T-helper 17 cell (primary cell): ENCODE measurements around the gene PNMA8C. TPM values are rescaled to one million over a fixed set of nuclear protein-coding genes. Genes with fewer than 3 reads are reported as not detected.
"Not testable (repeated sequence)": the region's sequence is repeated elsewhere in the genome, so short reads cannot be mapped to it uniquely, and the experiment has no call there.

Experiments
- ATAC-seq: fragments of 150-1000 bp; cut with Tn5 transposase; 2 replicates; pipeline ENCODE4 v1.10.0; 2021; ENCODE audit warnings: mild to moderate bottlenecking, moderate library complexity
- DNase-seq, 3 donors: peaks; one replicate each; pipeline versions ENCODE4 v3.0.0 to v3.0.0-alpha.2; 2020 to 2021
- H3K9me3 ChIP-seq: one replicate; pipeline ENCODE4 v1.7.0; 2013; ENCODE audit warnings: low read length, mild to moderate bottlenecking; ENCODE audit not compliant: control insufficient read depth, poor library complexity, severe bottlenecking
- H3K27ac Mint-ChIP-seq: one replicate; pipeline ENCODE4 v1.8.0; 2022; ENCODE audit warnings: mild to moderate bottlenecking, moderate library complexity, mixed read lengths
- H3K27me3 Mint-ChIP-seq: one replicate; pipeline ENCODE4 v1.8.0; 2022; ENCODE audit warnings: mixed read lengths
- H3K36me3 Mint-ChIP-seq: one replicate; pipeline ENCODE4 v1.8.0; 2022; ENCODE audit warnings: low read depth, mixed read lengths
- H3K4me1 Mint-ChIP-seq: one replicate; pipeline ENCODE4 v1.8.0; 2022; ENCODE audit warnings: mild to moderate bottlenecking, mixed read lengths
- H3K4me3 Mint-ChIP-seq: one replicate; pipeline ENCODE4 v1.8.0; 2022; ENCODE audit warnings: mild to moderate bottlenecking, moderate library complexity, mixed read lengths
- total RNA-seq, 4 donors: library from RNA in 2 of 4; stranded (reverse) in 2 of 4; gene quantifications; one replicate each; pipeline ENCODE4 v1.2.3 and lab custom pipeline; 2022 to 2026

Gene PNMA8C
- total RNA-seq, 2 donors from 2014 or later, result 0.10 to 0.12 TPM

DNA sequence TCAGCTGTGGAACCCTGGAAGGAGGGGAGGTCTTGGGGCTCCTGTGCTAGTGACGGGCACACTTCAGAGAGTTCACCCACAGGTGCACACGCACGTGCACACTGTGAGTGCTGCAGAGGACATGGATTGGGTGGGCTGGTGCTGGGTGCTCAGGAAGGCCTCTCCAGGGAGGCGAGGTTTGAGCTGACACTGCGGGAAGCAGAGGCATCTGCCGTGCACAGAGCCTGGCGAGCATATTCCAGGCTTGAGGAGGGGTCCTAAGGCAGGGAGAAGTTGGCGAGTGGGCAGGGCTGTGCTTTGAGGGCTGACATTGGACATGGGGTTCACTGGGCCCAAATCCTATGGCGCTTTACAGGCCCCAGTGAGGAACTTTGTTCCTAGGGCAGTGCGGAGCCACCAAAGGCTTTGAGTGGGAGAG is 41.0 kb downstream of the PNMA8C start:
- no peak overlapping the region for H3K27ac Mint-ChIP-seq

DNA sequence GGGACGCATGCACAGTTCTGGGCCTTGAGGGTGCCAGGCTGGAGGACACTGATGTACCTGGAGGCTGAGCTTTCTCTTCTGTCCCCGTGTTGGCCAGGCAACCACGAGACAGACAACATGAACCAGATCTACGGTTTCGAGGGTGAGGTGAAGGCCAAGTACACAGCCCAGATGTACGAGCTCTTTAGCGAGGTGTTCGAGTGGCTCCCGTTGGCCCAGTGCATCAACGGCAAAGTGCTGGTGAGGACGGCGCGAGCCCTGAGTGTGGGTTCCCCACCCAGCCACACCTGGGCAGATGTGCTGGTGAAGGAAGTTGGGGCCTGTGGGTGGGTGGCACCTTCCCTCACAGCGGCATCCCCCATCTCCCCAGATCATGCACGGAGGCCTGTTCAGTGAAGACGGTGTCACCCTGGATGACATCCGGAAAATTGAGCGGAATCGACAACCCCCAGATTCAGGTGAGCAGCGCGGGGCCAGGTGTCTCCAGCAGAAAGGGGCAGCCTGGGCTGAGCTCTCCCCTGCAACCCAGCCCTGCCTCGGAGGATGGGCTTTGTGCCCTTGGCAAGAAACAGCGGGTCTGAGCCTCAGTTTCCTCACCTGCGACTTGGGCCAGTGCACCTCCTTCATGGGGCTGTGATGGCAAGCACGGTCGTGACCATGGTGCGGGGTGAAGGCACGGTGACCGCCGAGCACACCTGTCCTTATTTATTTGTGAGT is 41.6 kb downstream of the PNMA8C start:
- no peaks in the 10 kb centered on the region for H3K9me3 ChIP-seq
- DNase-seq (no peak), ATAC-seq (no peak)
- Mint-ChIP-seq H3K36me3 (peaks cover 19% of the 10 kb centered on the region), H3K27me3 (no peaks in the 10 kb centered on the region), H3K4me3 (peak overlapping the region; percentile 21), H3K4me1 (no peaks in the 10 kb centered on the region), H3K27ac (no peak overlapping the region)

More for the DNA sequence above, 41.0 kb downstream of the PNMA8C start:
- Mint-ChIP-seq H3K36me3 (peaks cover 16% of the 10 kb centered on the region), H3K4me3 (peak overlapping the region; percentile 21), H3K4me1 (peaks cover 3% of the 10 kb centered on the region), H3K27me3 (no peaks in the 10 kb centered on the region)
- no peak for DNase-seq
- H3K9me3 ChIP-seq, result no peaks in the 10 kb centered on the region
- ATAC-seq, result no peak

DNA sequence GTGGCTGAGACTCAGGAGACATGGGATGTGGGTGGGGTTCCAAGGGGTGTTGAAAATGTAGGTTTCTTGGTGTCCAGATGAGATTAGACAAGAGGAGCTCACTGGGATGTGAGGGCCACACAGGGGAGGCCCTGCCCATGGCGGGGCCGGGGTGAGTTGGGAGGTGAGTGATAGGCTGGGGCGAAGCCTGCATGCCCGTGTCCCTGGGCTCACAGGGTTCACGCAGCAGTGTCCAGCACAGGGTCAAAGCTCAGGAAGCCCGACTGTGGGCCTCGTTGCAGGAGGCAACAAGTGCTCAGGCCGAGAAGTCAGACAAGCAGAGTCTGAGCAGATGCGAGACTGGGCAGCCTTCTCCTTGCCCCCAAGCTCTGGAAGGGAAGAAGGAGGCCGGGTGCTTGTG is 42.6 kb downstream of the PNMA8C start:
- peaks cover 20% of the 10 kb centered on the region for H3K36me3 Mint-ChIP-seq
- no peaks in the 10 kb centered on the region for H3K27me3 Mint-ChIP-seq
- H3K4me3 Mint-ChIP-seq, result no peak overlapping the region
- no peaks in the 10 kb centered on the region for H3K9me3 ChIP-seq
- H3K4me1 Mint-ChIP-seq, result no peaks in the 10 kb centered on the region
- H3K27ac Mint-ChIP-seq, result no peak overlapping the region
- ATAC-seq (no peak), DNase-seq (no peak)

DNA sequence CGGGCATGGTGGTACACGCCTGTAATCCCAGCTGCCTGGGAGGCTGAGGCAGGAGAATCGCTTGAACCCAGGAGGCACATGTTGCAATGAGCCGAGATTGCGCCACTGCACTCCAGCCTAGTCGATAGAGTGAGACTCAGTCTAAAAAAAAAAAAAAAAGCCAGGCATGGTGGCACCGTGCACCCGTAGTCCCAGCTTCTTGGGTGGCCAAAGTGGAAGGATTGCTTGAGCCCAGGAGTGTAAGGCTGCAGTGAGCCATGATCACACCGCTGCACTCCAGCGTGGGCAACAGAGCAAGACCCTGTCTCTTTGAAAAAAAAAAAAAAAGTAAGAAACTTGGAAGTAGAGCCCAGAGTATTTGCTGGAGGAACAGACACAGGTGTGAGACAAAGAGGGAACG is 43.1 kb downstream of the PNMA8C start:
- Mint-ChIP-seq H3K4me3 (no peak overlapping the region), H3K36me3 (peaks cover 25% of the 10 kb centered on the region), H3K4me1 (peaks cover 2% of the 10 kb centered on the region), H3K27ac (no peak overlapping the region), H3K27me3 (no peaks in the 10 kb centered on the region)
- DNase-seq (no peak), ATAC-seq (no peak)
- no peaks in the 10 kb centered on the region for H3K9me3 ChIP-seq

DNA sequence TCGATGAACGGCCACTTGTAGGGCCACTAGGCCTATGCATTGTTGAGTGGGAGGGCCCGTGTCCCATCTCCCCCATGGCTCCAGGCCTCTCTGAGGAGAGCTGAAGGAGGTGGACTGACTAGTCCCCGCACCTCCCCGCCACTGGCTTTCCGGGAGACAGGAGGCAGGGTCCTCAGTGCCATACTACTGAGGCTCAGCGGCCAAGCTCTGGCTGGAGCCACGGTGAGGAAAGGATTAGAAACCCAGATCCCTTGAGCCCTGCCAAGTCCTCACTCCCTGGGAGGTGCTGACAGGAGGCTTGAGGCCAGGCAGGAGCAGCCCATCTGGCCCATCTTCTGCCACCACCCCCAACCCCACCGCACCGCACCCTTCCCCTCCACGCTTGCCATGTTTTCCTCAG is 44.3 kb downstream of the PNMA8C start:
- no peak for ATAC-seq
- no peak overlapping the region for H3K27ac Mint-ChIP-seq
- H3K4me3 Mint-ChIP-seq, result no peak overlapping the region

DNA sequence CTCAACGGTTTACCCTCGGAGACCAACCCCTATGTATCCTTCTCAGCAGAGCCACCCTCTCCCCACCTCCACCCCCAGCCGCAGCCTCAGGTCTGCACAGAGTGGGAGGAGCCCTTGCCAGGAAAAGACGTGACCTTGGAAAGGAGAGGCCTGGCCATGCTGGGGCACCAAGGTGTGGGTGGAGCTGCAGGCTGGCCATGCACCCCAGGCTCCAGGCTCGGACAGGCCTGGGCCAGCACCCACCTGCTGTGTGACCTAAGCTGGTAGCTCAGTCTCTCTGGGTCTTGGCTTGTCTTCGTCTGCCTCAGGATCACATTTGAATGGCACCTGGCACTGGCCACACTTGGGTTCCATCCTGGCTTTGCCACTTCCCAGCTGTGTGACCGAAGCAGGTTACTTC is 44.9 kb downstream of the PNMA8C start:
- no peak overlapping the region for H3K4me3 Mint-ChIP-seq
- H3K27me3 Mint-ChIP-seq, result no peaks in the 10 kb centered on the region
- H3K9me3 ChIP-seq, result no peaks in the 10 kb centered on the region
- ATAC-seq, result no peak
- peaks cover 23% of the 10 kb centered on the region for H3K36me3 Mint-ChIP-seq
- H3K4me1 Mint-ChIP-seq, result peaks cover 6% of the 10 kb centered on the region
- H3K27ac Mint-ChIP-seq, result no peak overlapping the region
- DNase-seq, result no peak

More for the DNA sequence above, 44.3 kb downstream of the PNMA8C start:
- no peaks in the 10 kb centered on the region for H3K9me3 ChIP-seq
- peaks cover 25% of the 10 kb centered on the region for H3K36me3 Mint-ChIP-seq
- no peak for DNase-seq
- H3K27me3 Mint-ChIP-seq, result no peaks in the 10 kb centered on the region
- peaks cover 6% of the 10 kb centered on the region for H3K4me1 Mint-ChIP-seq

DNA sequence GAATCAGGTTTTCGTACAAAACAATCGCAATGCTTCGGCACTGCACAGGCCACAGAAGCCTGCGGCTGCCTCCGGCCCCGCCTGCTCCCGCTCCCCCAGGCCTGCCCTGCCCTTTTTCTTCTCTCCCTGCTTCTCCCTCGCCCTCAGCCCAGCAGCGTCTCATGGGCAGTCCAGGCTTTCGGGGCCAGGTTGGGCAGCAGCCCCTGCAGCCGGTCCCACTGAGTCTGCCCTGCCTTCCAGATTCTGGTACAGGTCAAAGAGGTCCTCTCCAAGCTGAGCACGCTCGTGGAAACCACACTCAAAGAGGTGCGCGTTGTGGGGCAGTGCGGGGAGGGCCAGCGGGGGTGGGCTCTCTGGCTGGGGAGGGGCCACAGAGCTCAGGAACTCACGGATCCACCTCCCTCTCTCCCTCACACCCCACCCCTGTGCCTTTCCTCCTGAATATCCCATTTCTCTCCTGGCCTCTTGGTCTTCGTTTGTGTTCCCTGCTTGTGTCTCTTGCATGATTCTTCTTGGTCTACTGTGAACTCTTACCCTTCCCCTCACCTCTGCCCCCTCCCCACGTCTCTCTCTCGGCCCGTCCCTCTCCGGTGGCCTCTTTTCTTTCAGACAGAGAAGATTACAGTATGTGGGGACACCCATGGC is 45.4 kb downstream of the PNMA8C start:
- H3K36me3 Mint-ChIP-seq, result peaks cover 23% of the 10 kb centered on the region
- H3K4me1 Mint-ChIP-seq, result peaks cover 6% of the 10 kb centered on the region
- no peak overlapping the region for H3K27ac Mint-ChIP-seq
- DNase-seq (no peak), ATAC-seq (no peak)
- H3K27me3 Mint-ChIP-seq, result no peaks in the 10 kb centered on the region
- H3K9me3 ChIP-seq, result no peaks in the 10 kb centered on the region
- H3K4me3 Mint-ChIP-seq, result no peak overlapping the region

DNA sequence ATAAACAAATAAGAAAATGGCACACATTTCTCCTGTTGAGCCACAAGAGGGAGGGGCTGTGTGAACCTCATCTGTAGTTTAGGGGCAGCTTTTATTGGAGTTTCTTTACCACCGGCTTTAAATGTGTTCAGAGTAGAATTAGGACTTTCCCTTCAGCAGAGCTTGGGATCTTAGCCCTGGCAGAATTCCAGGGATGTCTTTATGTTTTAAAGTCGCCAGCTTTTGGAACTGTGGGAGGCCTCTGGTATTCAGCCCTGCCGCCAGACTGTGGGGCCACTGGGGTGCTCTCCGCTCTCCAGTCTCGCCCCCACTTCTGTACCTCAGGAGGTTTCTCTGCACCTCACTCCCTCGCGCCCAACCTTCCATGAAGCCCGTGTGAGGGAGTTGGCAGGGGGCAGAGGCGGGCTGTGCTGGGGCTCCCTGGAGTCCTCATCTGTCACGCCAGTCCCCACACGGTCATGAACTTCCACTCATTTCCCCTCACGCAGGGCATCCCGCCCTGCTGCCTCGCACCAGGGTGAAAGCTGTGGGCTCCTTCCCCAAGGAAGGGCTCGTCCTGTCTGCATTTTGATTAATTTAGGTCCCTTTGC is 46.9 kb downstream of the PNMA8C start:
- Mint-ChIP-seq H3K27ac (no peak overlapping the region), H3K4me1 (peaks cover 10% of the 10 kb centered on the region), H3K4me3 (no peak overlapping the region), H3K36me3 (peaks cover 20% of the 10 kb centered on the region), H3K27me3 (no peaks in the 10 kb centered on the region)
- ATAC-seq (no peak), DNase-seq (no peak)
- H3K9me3 ChIP-seq, result no peaks in the 10 kb centered on the region

DNA sequence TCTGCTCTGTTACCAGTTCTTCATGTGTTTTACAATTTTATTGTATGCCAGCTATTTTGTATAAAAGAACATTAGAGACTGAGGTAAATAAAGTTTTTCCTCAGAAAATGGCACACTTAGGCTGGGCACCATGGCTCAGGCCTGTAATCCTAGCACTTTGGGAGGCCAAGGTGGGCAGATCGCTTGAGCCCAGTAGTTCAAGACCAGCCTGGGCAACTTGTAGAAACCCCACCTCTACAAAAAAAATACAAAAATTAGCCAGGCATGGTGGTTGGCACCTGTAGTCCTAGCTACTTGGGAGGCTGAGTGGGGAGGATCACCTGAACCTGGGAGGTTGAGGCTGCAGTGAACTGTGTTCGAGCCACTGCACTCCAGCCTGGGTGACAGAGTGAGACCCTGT is 47.4 kb downstream of the PNMA8C start:
- peaks cover 10% of the 10 kb centered on the region for H3K4me1 Mint-ChIP-seq
- DNase-seq (no peak), ATAC-seq (no peak)
- no peak overlapping the region for H3K27ac Mint-ChIP-seq
- H3K4me3 Mint-ChIP-seq, result no peak overlapping the region
- no peaks in the 10 kb centered on the region for H3K9me3 ChIP-seq
- no peaks in the 10 kb centered on the region for H3K27me3 Mint-ChIP-seq
- peaks cover 20% of the 10 kb centered on the region for H3K36me3 Mint-ChIP-seq

DNA sequence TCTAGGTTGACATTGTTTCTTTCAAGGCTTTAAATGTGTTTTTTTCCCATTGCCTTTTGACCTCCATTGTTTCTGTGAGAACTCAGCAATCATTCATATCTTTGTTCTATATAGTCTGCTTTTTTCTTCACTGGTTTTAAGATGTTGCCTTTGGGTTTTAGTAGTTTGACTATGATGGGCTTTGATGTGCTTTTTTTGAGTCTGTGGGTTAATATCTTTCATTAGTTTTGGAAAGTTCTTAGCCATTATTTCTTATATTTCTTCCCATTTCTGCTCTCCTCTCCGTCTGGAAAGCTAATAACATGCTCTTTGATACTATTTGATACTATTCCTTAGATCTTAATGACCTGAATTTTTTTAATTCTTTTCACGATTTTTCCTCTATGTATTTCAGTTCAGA is 48.0 kb downstream of the PNMA8C start:
- H3K9me3 ChIP-seq, result no peaks in the 10 kb centered on the region
- no peak overlapping the region for H3K4me3 Mint-ChIP-seq
- H3K27me3 Mint-ChIP-seq, result no peaks in the 10 kb centered on the region
- peaks cover 12% of the 10 kb centered on the region for H3K4me1 Mint-ChIP-seq
- H3K27ac Mint-ChIP-seq, result no peak overlapping the region
- H3K36me3 Mint-ChIP-seq, result peaks cover 20% of the 10 kb centered on the region
- ATAC-seq (no peak), DNase-seq (no peak)

DNA sequence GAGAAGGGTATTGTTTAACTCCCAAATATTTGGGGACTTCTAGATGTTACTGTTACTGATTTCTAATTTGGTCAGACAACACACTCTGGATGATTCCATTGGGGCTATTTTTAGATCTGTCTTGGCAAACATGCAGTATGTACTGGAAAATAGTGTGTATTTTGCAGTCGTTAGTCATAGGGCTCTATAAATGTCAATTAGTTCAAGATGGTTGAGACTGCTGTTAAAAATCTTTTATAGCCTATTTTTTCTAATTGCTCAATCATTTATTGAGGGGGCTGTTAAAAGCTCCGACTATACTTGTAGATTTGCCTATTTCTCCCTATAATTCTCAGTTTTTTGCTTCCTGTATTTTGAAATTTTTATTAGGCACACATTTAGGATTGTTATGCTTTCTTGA is 50.5 kb downstream of the PNMA8C start:
- Mint-ChIP-seq H3K4me3 (no peak overlapping the region), H3K27ac (no peak overlapping the region), H3K36me3 (peaks cover 18% of the 10 kb centered on the region), H3K4me1 (peaks cover 15% of the 10 kb centered on the region), H3K27me3 (no peaks in the 10 kb centered on the region)
- ATAC-seq, result no peak
- no peaks in the 10 kb centered on the region for H3K9me3 ChIP-seq
- no peak for DNase-seq

DNA sequence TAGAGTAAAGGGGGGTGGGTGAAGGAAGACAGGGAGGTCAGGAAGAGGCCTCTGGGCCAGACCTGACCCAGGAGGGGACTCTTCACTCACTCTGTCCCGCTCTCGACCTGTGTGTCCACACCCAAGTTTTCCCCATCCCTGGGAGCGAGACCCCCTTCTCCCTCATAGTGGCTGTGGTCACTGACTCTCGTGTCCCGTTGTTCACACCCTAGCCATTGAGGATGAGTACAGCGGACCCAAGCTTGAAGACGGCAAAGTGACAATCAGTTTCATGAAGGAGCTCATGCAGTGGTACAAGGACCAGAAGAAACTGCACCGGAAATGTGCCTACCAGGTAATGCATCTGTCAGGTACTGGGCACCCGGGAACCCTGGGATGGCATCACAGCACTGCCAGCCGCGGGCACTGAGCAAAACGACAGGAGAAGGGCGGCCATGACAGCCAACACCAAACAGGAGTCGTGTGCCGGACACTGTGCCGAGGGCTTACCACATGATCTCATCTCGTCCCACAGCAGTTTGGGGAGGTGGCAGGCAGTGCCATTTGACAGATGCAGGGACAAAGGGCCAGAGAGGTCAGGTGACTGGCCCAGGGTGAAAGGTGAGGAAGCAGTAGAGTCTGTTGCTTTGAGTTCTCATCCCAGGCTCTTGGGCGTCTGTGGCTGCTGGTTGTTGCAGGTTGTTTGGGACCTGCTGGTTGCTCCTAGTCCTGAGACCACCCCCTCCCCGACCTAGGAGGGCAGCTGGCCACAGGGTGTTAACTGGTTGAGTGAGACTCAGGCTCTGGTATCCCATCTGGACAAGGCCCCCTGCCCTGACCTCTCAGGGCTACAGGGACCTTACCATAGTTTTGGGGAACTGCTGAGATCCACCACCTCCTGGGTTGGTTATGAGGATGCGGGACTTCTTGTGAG is 52.2 kb downstream of the PNMA8C start:
- H3K9me3 ChIP-seq, result no peaks in the 10 kb centered on the region
- DNase-seq, result no peak
- Mint-ChIP-seq H3K4me1 (peaks cover 21% of the 10 kb centered on the region), H3K27me3 (no peaks in the 10 kb centered on the region), H3K27ac (no peak overlapping the region), H3K36me3 (peaks cover 10% of the 10 kb centered on the region), H3K4me3 (no peak overlapping the region)
- ATAC-seq, result no peak

DNA sequence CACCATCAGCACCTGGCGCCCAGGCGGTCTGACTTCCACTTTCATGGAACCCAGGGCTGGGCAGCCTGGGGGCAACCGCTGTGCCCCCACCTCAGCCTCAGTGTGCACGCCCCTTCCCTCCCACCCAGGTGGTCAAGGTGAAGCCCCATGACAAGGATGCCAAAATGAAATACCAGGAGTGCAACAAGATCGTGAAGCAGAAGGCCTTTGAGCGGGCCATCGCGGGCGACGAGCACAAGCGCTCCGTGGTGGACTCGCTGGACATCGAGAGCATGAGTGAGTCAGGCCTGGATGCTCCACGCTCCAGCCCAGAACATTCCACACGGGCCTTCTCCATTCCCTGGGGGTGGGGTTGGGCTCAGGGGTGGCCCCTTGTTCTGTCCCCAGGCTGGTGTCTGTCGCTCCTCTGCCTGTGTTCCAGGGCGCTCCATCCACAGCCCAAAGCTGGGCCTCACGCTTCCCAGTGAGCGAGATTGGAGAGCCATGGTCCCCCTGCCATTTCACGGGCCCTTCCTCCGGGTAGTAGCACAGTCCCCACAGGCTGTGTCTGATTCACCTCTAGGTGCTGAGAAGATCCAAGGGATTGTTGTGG is 53.2 kb downstream of the PNMA8C start:
- H3K36me3 Mint-ChIP-seq, H3K27me3 Mint-ChIP-seq, H3K9me3 ChIP-seq, H3K27ac Mint-ChIP-seq, DNase-seq, H3K4me3 Mint-ChIP-seq, ATAC-seq: not testable (repeated sequence)
- peaks cover 26% of the 10 kb centered on the region for H3K4me1 Mint-ChIP-seq
